Measurements from ENCODE around the gene DDX39A. TPM values are rescaled to one million over a fixed set of nuclear protein-coding genes. Genes with fewer than 3 reads are reported as not detected.
A peak's percentile ranks its signal among the peaks of the same experiment; 100 is the strongest.
"Not testable (repeated sequence)": the region's sequence is repeated elsewhere in the genome, so short reads cannot be mapped to it uniquely, and the experiment has no call there.

Gene DDX39A
- total and polyA plus RNA-seq, 2 donors (not counting 1 experiment from before 2014, with no cell fraction given) = 178 to 393 TPM

- Histone ChIP-seq H3K4me1 (ENCODE audit: control insufficient read depth in 2 of 2, insufficient read depth in 2 of 2, low read length in 2 of 2) (peaks cover 7 to 39% of the 10 kb centered on the region in 2 donors), H2AFZ (ENCODE audit: insufficient read depth, low read depth, low read length, poor library complexity, severe bottlenecking) (no peak overlapping the region), H4K20me1 (ENCODE audit: control insufficient read depth, insufficient read depth, low read length, poor library complexity, severe bottlenecking) (peaks cover 31% of the 10 kb centered on the region), H3K4me3 (ENCODE audit: control extremely low read depth in 1 of 5, extremely low read depth in 1 of 5, insufficient read depth in 1 of 5, low read depth in 2 of 5, low read length in 4 of 5) (no peak overlapping the region), H3K27me3 (replicated peaks in 1 of 4; ENCODE audit: control extremely low read depth in 1 of 4, control insufficient read depth in 3 of 4, insufficient read depth in 4 of 4, low read length in 3 of 4) (no peaks in the 10 kb centered on the region), H3K9me3 (ENCODE audit: control extremely low read depth in 1 of 3, control insufficient read depth in 2 of 3, insufficient read depth in 1 of 3, low read length in 2 of 3) (peaks cover 0 to 11% (median 0%) of the 10 kb centered on the region in 3 donors), H3K27ac (ENCODE audit: low read length in 2 of 2) (no peak overlapping the region), H3K79me2 (ENCODE audit: control insufficient read depth, insufficient read depth, low read length) (no peaks in the 10 kb centered on the region), H3K9ac (ENCODE audit: low read length) (no peak overlapping the region), H3K36me3 (replicated peaks in 1 of 2; ENCODE audit: control extremely low read depth in 1 of 2, control insufficient read depth in 1 of 2, extremely low read depth in 1 of 2, insufficient read depth in 2 of 2, low read length in 1 of 2) (peaks cover 2 to 72% of the 10 kb centered on the region in 2 experiments), H3K4me2 (replicated peaks; ENCODE audit: low read depth, low read length, poor library complexity, severe bottlenecking) (no peak overlapping the region)
- H3K27ac Mint-ChIP-seq = peak overlapping the region; percentile 82
- ChIA-PET POLR2A (interaction anchor here (0.7 to 1.3 kb wide), 5 partner anchors 12 to 64 kb away, joined by 4 to 8 read pairs (median 5); no protein-coding TSS in a partner anchor), CTCF (interaction anchor here (0.7 to 8.9 kb wide), 9 partner anchors 12 to 1388 kb away, joined by 3 to 213 read pairs (median 11); partner anchors contain the start of genes ADGRE5 and ASF1B)
- no peak overlapping the region for H3K4me3 Mint-ChIP-seq
- peaks cover 36% of the 10 kb centered on the region for H3K4me1 Mint-ChIP-seq
- TF ChIP-seq CTCF (IDR thresholded peaks at IDR 0.05) (no peak), EZH2 (IDR thresholded peaks at IDR 0.05; ENCODE audit: borderline replicate concordance, insufficient read depth, low read depth, low read length, poor library complexity, severe bottlenecking) (no peak)
- no peaks in the 10 kb centered on the region for H3K27me3 Mint-ChIP-seq
- intact Hi-C loops (cut with micrococcal nuclease) = no loop called here
- DNase-seq (peak; percentile 57), ATAC-seq (ENCODE audit: low read depth) (no peak)
- WGBS (ENCODE audit: insufficient coverage) = 86% methylated on average over 9 of the region's 9 CpGs
- H3K9me3 Mint-ChIP-seq (ENCODE audit: insufficient read depth) = no peaks in the 10 kb centered on the region
These were observed 14.8 kb downstream of the DDX39A start for GRCh38 chr19:14404312-14404711.

GRCh38 chr19:14403145-14403930 lies 15.8 kb downstream of the DDX39A start:
- H3K4me3 ChIP-seq (ENCODE audit: control extremely low read depth in 1 of 5, extremely low read depth in 1 of 5, insufficient read depth in 1 of 5, low read depth in 2 of 5, low read length in 4 of 5); H3K27me3 Mint-ChIP-seq; H3K79me2 ChIP-seq (ENCODE audit: control insufficient read depth, insufficient read depth, low read length); H3K27me3 ChIP-seq (replicated peaks in 1 of 4; ENCODE audit: control extremely low read depth in 1 of 4, control insufficient read depth in 3 of 4, insufficient read depth in 4 of 4, low read length in 3 of 4); H3K9ac ChIP-seq (ENCODE audit: low read length); H3K4me3 Mint-ChIP-seq; H2AFZ ChIP-seq (ENCODE audit: insufficient read depth, low read depth, low read length, poor library complexity, severe bottlenecking); H3K4me2 ChIP-seq (replicated peaks; ENCODE audit: low read depth, low read length, poor library complexity, severe bottlenecking); intact Hi-C loops (cut with micrococcal nuclease); H3K9me3 Mint-ChIP-seq (ENCODE audit: insufficient read depth); H3K27ac ChIP-seq (ENCODE audit: low read length in 2 of 2); ATAC-seq (ENCODE audit: low read depth); H3K27ac Mint-ChIP-seq: not testable (repeated sequence)
- 100% methylated on average over 4 of the region's 15 CpGs for WGBS (ENCODE audit: insufficient coverage)
- ChIA-PET CTCF (interaction anchor here (0.7 to 8.9 kb wide), 5 partner anchors 22 to 1389 kb away, joined by 3 to 213 read pairs (median 6); partner anchors contain the start of genes ADGRE5 and ASF1B), POLR2A (interaction anchor here (0.7 to 1.3 kb wide), 4 partner anchors 20 to 65 kb away, joined by 4 to 8 read pairs (median 6); no protein-coding TSS in a partner anchor)
- Histone ChIP-seq H3K36me3 (replicated peaks in 1 of 2; ENCODE audit: control extremely low read depth in 1 of 2, control insufficient read depth in 1 of 2, extremely low read depth in 1 of 2, insufficient read depth in 2 of 2, low read length in 1 of 2) (peaks cover 2 to 65% of the 10 kb centered on the region in 2 experiments), H4K20me1 (ENCODE audit: control insufficient read depth, insufficient read depth, low read length, poor library complexity, severe bottlenecking) (peaks cover 21% of the 10 kb centered on the region), H3K4me1 (ENCODE audit: control insufficient read depth in 2 of 2, insufficient read depth in 2 of 2, low read length in 2 of 2) (peaks cover 7 to 39% of the 10 kb centered on the region in 2 donors), H3K9me3 (ENCODE audit: control extremely low read depth in 1 of 3, control insufficient read depth in 2 of 3, insufficient read depth in 1 of 3, low read length in 2 of 3) (peaks cover 0 to 11% (median 0%) of the 10 kb centered on the region in 3 donors)
- DNase-seq = peak; percentile 24
- H3K4me1 Mint-ChIP-seq = peaks cover 33% of the 10 kb centered on the region
